ENCODE measurements around the gene CDCP2.

CDCP2 gene

GRCh38 chr1:54091666-54092065 is 61.1 kb downstream of the CDCP2 start:
- DNase-seq (ENCODE audit: low spot score): no peak

- no peak for DNase-seq (ENCODE audit: low spot score)
These were observed 64.4 kb downstream of the CDCP2 start for GRCh38 chr1:54088385-54088784.

- DNase-seq (ENCODE audit: low spot score): no peak
These were observed 66.0 kb downstream of the CDCP2 start for GRCh38 chr1:54086754-54087153.

- no peak for DNase-seq (ENCODE audit: low spot score)
These were observed 68.0 kb downstream of the CDCP2 start for GRCh38 chr1:54084794-54085193.
